DMS153 (cell line): ENCODE data around the gene ING1.

ENCODE experiments used
- DNase-seq: peaks from one replicate; lab custom pipeline; 2025; lab: John Stamatoyannopoulos, UW

The ING1 gene

GRCh38 chr13:110772091-110772984, 58.8 kb downstream of the ING1 start:
- no peak for DNase-seq
